ENCODE results near the gene KDM4F.

KDM4F gene

DNA sequence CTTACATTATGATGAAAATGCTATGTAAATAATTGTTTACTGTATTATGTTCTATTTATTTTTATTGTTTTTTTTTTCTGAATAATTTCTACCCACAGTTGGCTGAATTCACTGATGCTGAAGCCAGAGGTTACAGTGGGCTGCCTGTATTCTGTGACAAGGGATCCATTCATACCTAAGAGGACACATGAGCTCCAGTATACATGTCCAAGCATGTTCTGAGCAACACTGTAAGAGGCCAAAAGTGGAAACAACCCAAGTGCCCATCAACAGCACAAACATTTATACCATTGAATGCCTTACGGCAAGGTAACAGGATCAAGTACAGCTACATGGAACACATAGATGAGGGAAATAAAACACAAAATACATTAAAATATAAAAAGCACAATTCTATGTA, 16.1 kb downstream of the KDM4F start:
- no peak for DNase-seq (ENCODE audit: low read depth in 2 of 2)

DNA sequence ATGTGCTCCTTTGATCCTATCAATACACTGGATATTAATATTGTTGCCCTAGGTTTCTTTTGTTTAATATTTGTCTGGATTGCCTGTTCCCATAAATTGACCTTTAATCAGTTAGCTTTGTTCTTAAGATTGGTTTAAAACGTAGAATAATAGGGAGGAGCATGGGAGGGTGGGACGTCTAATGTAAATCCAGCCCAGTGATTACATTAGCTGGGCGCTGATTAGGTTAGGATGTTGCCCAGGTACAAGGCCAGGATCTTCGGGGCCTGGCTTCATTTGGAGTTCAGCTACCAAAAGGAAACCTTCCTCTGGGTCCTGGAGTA, 17.5 kb downstream of the KDM4F start, which contains the start of gene SRSF8:
Gene SRSF8 (plus strand): TSS at position 204 of the 323 bp plus-strand sequence. CDS start 308 bp downstream, outside the sequence.
- no peak for DNase-seq (ENCODE audit: low read depth in 2 of 2)

DNA sequence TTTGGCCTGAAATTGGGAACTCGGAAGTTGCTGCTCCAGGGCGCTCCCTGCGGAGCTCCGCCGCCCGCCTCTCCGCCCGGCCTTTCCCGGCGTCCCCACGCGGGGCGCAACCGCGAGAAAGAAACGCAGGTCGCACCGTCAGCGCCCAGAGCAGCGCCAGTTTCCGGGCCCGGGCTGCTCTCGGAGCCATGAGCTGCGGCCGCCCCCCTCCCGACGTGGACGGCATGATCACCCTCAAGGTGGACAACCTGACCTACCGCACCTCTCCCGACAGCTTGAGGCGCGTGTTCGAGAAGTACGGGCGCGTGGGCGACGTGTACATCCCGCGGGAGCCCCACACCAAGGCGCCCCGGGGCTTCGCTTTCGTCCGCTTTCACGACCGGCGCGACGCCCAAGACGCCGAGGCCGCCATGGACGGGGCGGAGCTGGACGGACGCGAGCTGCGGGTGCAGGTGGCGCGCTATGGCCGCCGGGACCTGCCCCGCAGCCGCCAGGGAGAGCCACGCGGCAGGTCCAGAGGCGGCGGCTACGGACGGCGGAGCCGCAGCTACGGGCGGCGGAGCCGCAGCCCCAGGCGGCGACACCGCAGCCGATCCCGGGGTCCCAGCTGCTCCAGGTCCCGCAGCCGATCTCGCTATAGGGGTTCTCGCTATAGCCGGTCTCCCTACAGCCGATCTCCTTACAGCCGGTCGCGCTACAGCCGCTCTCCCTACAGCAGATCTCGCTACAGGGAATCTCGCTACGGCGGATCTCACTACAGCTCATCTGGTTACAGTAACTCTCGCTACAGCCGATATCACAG, 18.0 kb downstream of the KDM4F start:
- peak; percentile 64 to 69 for DNase-seq (ENCODE audit: low read depth in 2 of 2)

DNA sequence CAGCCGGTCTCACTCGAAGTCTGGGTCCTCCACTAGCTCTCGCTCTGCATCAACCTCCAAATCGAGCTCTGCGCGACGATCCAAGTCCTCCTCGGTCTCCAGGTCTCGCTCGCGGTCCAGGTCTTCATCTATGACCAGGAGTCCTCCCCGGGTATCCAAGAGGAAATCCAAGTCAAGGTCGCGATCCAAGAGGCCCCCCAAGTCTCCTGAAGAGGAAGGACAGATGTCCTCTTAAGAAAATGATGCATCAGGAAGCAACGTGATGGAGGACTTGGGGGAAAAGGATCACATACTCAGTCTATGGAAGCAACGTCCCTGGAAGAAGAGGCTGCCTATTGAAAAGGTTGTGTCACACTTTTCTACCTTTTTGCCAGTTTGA, 18.6 kb downstream of the KDM4F start:
- DNase-seq (ENCODE audit: low read depth in 2 of 2), result peak in 1 of 2 experiments; percentile 33

DNA sequence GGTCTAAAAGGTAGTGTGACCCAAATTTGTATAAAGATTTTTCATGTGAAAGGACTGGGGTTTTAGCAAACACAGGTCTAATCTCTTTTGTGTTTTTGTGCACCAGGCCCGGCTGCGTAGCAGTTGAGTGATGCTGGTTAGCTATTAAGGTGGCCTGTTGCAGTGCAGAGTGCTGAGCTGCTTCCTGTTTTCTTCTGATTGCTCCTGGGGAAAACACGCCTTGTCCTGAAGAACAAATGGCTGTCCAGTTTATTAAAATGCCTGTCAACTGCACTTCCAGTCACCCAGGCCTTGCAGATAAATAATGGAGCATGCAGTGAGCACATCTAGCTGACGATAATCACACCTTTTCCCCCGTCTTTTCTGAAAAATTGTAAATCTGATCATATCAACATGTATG, 19.3 kb downstream of the KDM4F start:
- peak; percentile 41 to 51 for DNase-seq (ENCODE audit: low read depth in 2 of 2)

DNA sequence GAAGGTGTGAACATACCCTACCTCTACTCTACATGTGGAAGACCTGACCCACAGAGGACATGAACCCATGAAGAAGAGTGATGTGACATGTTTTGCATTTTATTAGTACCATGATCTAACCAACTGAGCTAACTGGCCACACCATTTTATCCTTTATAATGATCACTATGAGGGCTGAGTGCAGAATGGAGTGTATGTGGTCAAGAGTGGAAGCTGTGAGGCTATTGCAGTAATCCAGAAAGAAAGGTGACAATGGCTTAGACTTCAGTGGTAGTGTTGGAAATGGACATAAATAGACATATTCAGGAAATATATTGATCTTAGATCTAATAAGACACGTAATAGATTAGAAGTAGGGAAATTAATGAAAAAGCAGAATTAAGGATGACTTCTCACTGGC, 21.2 kb downstream of the KDM4F start:
- DNase-seq (ENCODE audit: low read depth in 2 of 2), result no peak

DNA sequence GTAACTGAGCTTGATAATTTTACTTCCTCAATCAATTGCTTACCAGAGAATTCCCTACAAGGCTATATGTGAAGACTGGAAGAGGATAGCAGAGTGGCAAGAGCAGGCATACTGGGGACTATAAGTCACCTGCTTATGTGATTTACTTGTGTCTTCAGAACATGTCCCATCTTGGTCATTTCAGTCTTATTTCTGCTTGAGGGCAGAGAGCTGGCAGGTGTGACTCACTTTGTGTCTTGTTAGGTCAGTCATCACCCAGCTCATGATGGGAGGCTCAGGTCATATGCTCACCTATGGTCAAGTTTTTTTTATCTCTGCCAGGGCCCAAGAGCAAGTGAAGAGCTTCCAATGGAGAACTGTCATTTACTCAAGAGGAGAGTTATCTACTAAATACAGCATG, 23.7 kb downstream of the KDM4F start:
- DNase-seq (ENCODE audit: low read depth in 2 of 2), result no peak

DNA sequence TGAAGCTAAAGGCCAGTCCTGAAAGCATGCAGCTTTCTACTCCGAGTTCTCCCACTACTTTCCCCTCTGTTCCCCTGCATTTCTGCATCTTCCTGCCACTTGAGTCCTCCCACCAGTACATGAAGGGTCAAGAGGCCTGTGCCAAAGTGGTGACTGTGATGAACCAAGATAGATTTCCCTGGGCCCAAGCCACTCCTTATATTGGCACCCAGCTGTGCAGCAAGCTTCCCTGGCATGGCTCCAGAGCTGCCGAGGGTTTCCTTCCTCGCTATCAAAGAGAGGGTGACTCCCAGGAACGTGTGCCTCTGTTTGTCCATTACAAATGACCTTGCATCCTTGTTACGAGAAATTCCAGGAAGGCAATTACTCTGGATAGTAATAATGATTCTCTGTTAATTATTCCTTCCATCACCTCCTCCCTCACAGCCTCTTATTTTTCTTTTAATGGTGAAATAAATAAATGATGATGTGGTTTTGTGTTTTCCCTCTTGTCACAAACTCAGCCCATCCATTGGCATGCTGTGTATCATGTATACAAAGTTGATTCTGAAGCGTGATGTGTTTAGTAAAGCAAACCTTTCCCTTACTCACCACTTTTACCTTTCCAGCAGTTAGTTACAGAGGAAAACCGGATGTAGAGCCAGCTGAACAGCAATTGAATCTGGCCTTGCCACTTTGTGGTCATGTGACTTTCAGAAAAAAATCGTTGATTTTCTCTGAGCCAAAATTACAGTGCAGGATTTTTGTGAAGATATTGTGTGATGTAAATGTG, 25.8 kb downstream of the KDM4F start:
- DNase-seq (ENCODE audit: low read depth in 2 of 2), result no peak

DNA sequence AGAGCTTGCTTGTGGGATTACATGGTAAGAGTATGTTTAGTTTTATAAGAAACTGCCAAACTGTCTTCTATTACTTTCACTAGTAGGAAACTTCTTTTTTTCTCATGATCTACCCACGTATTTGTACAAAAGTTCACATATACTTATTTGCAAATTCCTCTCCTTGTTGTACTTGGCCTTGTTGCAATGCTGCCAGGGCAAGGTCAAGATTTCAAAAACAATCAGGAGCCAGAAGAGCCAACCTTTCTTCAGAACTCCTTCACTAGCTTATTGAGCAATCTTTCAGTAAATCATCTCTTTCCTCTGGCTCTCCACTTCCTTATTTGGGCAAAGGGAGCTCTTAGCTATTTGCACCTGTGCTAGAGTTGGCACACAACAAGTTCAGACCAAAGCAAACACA, 27.2 kb downstream of the KDM4F start:
- DNase-seq (ENCODE audit: low read depth in 2 of 2), result no peak

DNA sequence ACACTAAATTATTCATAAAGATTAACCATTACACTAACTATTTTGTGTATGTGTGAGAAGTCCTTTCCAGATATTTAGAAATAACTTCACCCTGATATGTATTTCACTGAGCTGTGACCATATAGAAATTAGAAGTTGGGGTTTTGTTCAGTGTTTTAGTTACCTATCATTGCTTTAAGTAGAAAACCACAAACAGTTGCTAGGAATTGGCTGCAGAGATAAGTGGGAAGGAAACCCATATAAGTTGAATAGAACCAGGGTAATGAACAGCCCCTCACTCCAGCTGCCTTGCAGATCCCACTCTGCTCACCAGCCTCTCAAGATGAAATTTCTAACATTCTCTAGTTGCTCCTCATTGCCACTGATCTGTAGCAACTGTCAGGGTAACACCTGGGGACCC, 27.8 kb downstream of the KDM4F start:
- DNase-seq (ENCODE audit: low read depth in 2 of 2), result no peak

DNA sequence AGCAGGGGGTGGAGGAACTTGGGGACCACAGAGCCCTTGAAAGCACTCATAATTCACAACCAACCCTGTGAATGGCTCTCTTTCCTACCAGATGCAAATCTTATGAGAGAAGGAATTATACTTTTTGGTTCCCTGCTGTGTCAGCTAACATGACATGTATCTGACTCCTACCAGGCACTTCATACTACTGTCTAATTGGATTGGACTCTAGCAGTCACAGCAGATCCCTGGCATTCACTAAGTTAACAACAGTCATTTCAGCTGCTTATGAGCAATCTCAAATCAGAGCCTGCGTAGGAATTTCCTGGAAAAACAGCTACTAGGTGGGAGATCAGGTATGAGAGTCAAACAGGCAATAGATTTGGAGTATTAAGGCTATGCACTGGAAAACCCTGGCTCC, 29.3 kb downstream of the KDM4F start:
- no peak for DNase-seq (ENCODE audit: low read depth in 2 of 2)

DNA sequence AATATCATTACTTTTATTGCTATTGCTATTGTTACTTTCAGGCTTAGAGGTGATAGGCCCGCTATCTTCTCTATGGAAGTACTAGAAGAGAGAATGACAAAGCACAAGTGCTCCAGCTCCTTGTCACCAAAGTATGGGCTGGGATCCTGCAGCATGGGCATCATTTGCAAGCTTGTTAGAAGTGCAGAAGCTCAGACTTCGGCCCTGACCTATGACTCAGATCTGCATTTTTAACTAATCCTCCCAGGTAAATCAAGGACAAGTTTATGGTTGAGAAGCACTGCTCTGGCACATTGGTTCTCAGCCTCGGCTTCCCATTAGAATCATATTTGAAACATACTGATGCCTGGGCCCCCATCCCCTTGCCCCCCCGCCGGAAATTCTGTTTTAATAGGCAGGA, 31.8 kb downstream of the KDM4F start:
- DNase-seq (ENCODE audit: low read depth in 2 of 2), result no peak

DNA sequence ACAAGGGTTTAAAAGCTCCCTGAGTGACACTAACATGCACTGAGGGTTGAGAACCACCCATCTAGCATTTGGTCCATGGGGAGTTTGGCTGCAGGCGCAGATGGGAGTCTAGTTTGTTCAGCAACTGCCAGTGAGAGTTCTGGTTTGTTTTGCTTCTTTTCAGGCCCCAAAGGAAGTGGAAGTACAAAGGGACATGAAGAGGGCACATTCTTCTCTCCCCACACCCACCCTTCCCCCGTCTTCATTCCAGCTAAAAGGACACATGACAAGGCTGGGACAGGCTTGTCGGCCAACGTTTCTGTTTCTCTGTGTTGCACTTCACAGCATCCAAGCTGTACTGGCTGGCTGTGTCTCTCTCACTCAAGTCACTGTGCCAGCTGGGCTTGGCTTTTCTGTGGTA, 32.2 kb downstream of the KDM4F start:
- DNase-seq (ENCODE audit: low read depth in 2 of 2), result no peak

DNA sequence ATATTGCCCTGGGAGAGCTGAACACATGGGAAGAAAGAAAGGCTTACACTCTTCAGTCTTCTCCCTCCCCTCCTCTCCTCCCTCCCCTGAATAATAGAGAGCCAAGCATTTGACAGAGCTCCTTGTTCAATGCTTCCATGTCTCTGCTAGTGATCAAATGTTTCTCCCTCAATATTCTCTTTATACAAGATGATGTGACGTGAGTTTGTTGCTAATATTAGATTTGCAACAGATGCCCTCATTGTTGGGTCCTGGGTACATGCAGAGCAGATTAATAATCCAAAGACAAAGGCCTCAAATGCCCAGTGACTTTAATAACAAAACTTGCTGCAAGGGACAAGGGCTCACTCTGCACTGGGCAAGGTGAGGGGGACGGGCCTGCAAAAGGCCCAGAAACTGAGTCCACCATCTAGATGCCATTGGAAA, 33.4 kb downstream of the KDM4F start:
- no peak for DNase-seq (ENCODE audit: low read depth in 2 of 2)

DNA sequence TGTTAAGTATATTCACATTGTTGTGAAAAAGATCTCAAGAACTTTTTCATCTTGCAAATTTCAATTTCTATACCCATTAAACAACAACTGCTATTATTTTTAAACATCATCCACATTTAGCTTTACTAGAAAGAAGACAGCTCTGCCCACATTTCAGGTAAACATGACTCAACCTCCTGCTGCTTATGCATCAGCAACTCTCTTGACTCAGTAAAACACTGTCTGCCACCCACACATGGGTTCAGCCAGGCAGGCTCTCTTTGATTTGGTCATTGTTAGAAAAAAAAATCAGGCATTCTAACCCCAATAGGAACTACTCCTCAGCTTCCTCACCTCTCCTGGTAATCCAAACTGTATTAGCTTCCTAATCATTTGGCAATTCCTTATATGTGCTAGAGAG, 35.3 kb downstream of the KDM4F start:
- DNase-seq (ENCODE audit: low read depth in 2 of 2), result peak; percentile 21 to 48

DNA sequence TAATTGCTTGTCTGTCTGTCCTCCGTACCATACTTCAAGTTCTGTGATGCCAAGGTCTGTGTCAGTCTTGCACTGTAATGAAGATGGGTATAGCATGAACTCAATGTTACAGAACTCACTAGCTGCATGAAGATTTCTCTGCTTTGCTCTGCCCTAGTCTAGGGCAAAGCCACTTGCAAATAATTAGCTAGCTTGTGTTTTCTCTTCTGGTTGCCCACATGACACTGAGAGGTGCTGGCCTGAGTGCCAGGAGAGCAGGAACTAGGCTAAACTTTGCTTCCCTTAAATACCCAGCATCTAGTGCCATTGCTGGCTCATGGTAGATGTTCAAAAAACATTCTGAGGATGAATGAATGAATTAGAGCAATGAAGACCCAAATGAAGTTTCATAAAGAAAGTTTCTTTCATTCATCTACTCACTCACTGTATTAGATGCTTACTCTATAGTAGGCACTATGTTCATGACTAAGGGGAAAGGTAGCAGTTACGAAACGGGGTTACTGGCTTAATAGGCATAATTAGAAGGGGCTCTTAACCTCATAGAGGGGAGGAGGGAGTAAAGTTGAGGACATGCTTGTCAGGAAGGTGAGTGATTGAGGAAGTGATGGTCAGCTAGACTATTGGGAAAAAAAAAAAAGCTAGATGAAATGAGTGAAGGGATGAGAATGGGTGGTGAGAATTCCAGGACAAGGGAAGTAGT, 36.0 kb downstream of the KDM4F start:
- no peak for DNase-seq (ENCODE audit: low read depth in 2 of 2)

DNA sequence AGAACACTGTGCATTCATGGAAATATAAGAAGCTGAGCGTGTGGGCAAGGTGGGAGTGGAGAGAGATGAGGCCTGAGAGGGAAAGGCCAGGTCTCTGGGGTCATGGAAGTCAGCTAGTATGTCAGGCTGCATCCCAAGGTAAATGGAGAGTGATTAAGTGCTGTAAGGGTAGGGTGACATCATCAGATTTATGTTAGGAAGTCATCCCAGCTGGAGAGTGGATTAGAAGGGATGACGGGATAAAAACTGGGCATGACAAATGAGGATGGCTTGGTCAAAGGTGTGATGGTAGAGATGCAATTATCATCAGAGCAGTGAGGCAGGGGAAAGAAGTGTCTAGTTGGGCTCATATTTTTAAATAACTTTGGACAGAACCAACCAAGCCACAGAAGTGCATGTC, 36.9 kb downstream of the KDM4F start:
- DNase-seq (ENCODE audit: low read depth in 2 of 2), result no peak

DNA sequence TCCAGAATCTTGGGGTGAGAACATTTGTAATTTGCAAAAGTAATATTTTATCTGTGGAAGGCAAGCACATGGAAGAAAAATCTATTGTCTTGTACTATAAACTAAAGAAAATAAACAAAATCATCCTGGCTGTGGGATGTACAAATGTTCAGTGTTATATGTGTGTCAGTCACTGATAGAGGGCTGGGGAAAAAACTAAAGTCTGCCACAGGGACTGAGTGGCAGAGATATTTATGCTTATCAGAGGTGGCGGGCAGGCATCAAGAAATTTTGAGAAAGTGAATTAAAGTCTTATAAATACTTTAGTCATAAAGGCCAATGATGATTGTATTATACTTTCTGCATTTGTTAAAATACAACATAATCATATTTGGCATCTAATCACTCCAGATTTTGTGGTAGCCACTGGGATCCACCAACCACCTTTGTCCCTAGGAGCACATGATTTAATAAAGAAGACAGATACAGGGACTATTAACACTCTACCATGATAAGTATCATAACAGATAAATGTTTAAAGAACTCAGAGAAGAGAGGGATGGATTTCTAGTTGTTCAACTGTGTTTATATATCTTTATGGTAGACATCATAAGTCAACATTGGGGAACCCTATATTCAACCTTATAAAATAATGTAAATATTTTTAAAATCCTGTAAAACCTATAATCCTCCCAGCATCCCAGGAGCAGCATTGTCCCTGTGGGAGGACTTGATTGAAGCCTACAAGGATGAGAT, 37.8 kb downstream of the KDM4F start:
- no peak for DNase-seq (ENCODE audit: low read depth in 2 of 2)

DNA sequence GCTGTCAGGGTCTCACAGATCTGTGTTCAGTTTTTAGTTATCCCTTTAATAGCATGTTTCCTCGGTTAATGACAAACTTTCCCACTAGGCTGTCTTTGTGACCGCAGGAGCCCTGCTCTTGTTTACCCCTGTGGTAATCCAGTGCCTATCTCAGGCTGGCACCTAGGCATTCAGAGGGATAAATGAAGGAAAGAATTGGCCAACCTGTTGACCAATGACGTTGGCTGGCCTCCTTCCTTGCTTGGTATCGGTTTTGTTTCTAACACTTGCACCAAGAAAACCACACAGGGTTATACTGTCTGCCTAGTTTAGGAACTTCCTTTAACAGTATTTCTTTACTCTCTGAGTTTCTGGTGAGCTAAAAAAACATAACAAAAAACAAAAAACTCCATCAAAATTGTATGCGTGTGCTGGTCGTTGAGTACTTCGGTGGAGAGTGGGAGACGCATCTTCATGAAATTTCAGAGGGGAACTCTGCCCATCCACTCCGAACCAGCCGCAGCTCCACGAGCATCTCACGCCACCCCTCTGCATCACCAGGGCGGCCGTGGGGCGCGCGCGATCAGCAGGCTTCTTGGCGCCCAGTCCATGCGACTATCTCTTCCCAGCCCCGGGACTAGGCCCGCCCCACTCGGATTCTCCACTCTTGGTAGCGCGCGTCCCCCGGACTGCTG, 39.9 kb downstream of the KDM4F start:
- DNase-seq (ENCODE audit: low read depth in 2 of 2), result no peak

DNA sequence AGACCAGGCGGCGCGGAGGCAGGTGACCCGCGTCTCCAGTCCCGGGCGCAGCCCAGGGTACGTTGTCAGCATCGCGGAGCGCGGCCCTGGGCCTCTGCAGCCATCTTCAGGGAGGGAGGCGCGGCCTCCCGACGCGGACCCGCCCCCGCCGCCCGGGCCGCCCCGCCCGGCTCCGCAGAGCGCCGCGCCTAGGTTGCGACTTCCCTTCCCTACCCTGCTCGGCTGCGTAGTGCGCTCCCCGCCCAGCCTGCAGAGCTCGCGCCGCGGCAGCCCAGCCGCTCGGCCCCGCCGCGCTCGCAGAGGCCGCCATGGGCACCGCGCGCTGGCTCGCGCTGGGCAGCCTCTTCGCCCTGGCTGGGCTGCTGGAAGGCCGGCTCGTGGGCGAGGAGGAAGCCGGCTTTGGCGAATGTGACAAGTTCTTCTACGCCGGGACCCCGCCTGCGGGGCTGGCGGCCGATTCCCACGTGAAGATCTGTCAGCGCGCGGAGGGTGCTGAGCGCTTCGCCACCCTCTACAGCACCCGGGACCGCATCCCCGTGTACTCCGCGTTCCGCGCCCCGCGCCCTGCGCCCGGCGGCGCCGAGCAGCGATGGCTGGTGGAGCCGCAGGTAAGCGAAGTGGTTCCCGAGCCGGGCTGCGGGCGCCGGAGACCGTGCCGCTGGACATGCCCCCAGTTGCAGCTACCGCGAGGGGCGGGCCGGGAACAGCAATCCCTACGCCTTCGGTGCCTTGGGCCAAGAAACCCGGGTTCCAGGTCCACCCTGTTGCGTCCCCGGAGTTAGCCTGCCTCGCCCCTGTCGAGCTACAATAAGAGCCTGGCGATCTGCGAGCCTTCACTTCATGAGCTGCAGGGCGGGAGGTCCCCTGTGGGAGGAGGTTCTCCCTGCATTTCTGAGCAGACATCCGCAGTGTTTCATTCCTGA, 40.7 kb downstream of the KDM4F start, which contains the start of gene ENDOD1:
Gene ENDOD1 (plus strand): TSS at position 227 of the 923 bp plus-strand sequence. CDS start 82 bp downstream, at position 309.
- DNase-seq (ENCODE audit: low read depth in 2 of 2), result peak; percentile 63 to 76

All from stimulated activated CD4-positive, alpha-beta T cell treated with anti-CD3 and anti-CD28 coated beads, Interleukin-12 subunit alpha, Interleukin-12 subunit beta, amount 100 ng/mL, for 24 hours (primary cell).